A549 treated with CpdA at 1 μM for 4 hours (cell line): ENCODE results near the gene HIGD1B. TPM values are rescaled to one million over a fixed set of nuclear protein-coding genes. Genes with fewer than 3 reads are reported as not detected.

ENCODE experiments used
- total RNA-seq: library from RNA; stranded (reverse); fragments of 200-300 nt; extraction: Qiagen RNA extraction; gene quantifications from 5 replicates; pipeline ENCODE4 v1.2.3, GENCODE V29; 2022; ENCODE audit warnings: low read depth

HIGD1B gene
- total RNA-seq, result not detected in 5 replicates

DNA sequence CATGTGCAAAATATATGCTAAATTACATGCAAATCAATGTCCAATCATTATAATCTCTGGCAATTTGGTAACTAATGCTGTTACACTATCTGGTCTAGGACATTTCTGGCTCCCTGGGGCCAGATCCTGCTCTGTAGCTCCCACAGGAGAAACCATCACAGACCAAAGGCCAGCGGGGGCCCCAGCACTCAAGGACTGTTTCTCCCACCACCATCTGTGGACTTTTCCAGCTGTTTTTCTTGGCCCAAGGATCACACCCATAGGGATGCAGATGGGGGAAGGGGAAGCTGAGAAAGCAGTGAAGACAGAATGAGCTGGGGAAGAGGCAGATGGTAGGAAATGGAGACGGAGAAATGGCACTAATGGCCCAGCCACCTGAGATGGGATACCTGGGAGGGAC is at the start of gene HIGD1B:
Gene HIGD1B (plus strand): TSS at position 298 of the 400 bp plus-strand sequence. CDS start 270 bp downstream, outside the sequence.

GRCh38 chr17:44829523-44830358 is 17.9 kb upstream of the HIGD1B start, which contains the start of gene GJC1:
GJC1 (minus strand) TSS chr17:44830287; CDS start chr17:44805817, 24,470 bp downstream.

GRCh38 chr17:44899074-44899782 is 51.5 kb downstream of the HIGD1B start, which contains the start of gene EFTUD2:
EFTUD2 (minus strand) TSS chr17:44899445; CDS start chr17:44894521, 4,924 bp downstream.

Other genes with a start within 250 kb of the HIGD1B start
- 1.7 to 3.6 TPM (median 2.6 TPM) in 5 replicates for gene MEIOC, start 191.4 kb upstream of the HIGD1B start, total RNA-seq
- 25.4 to 44.0 TPM (median 29.1 TPM) in 5 replicates for gene CCDC43, start 158.1 kb upstream of the HIGD1B start, total RNA-seq
- 25.9 to 31.9 TPM (median 29.8 TPM) in 5 replicates for gene DBF4B, start 139.2 kb upstream of the HIGD1B start, total RNA-seq
- 1.7 to 2.1 TPM (median 1.9 TPM) in 5 replicates for gene ADAM11, start 88.9 kb upstream of the HIGD1B start, total RNA-seq
- 30.8 to 42.4 TPM (median 36.4 TPM) in 5 replicates for gene GJC1, start 17.6 kb upstream of the HIGD1B start, total RNA-seq
- gene EFTUD2, start 51.6 kb downstream of the HIGD1B start, total RNA-seq, result 153 to 208 TPM (median 162 TPM) in 5 replicates
- gene GFAP, start 67.6 kb downstream of the HIGD1B start, total RNA-seq, result 0.39 to 2.0 TPM (median 1.0 TPM) in 5 replicates
- 34.7 to 40.7 TPM (median 40.0 TPM) in 5 replicates for gene KIF18B, start 99.9 kb downstream of the HIGD1B start, total RNA-seq
- gene C1QL1, start 120.4 kb downstream of the HIGD1B start, total RNA-seq, result 14.5 to 33.6 TPM (median 29.8 TPM) in 5 replicates
- gene DCAKD, start 203.7 kb downstream of the HIGD1B start, total RNA-seq, result 16.9 to 23.2 TPM (median 21.8 TPM) in 5 replicates
- gene NMT1, start 213.4 kb downstream of the HIGD1B start, total RNA-seq, result 173 to 447 TPM (median 176 TPM) in 5 replicates